GM12878 (cell line): ENCODE measurements around the gene BDH1.

ENCODE experiments used
- EP300 ChIP-seq, 2 experiments: fragments of 150-350 bp in 1 of 2; IDR thresholded peaks; 2 replicates each; pipeline ENCODE4 v1.6.1; 2011 to 2012; ENCODE audit warnings: low read depth in 2 of 2, low read length in 2 of 2, borderline replicate concordance in 1 of 2, improper control_type of control experiment in 1 of 2, inconsistent platforms in 1 of 2; ENCODE audit not compliant: control insufficient read depth in 1 of 2
- MYC ChIP-seq: IDR thresholded peaks from 2 replicates; pipeline ENCODE4 v1.6.1; 2011; ENCODE audit warnings: mild to moderate bottlenecking, low read length, moderate library complexity, inconsistent platforms; ENCODE audit not compliant: insufficient read depth, insufficient replicate concordance, insufficient read length, severe bottlenecking
- REST ChIP-seq: IDR thresholded peaks from 2 replicates; pipeline ENCODE4 v1.6.1; 2012; ENCODE audit warnings: mild to moderate bottlenecking, low read depth, low read length
- SP1 ChIP-seq: IDR thresholded peaks from one replicate; pipeline ENCODE4 v1.6.1; 2011; ENCODE audit warnings: low read depth, low read length
- TF ChIP-seq, protein P1 (sequence below), 3 experiments: IDR thresholded peaks in 2 of 3; conservative IDR thresholded peaks in 1 of 3; 2 replicates each; pipeline ENCODE4 v1.5.1; 2011; ENCODE audit warnings: low read depth in 3 of 3, low read length in 3 of 3, mild to moderate bottlenecking in 3 of 3, control low read depth in 2 of 3, moderate library complexity in 2 of 3, inconsistent platforms in 1 of 3, mixed read lengths in 1 of 3; ENCODE audit not compliant: control insufficient read depth in 2 of 3, insufficient read depth in 1 of 3; ENCODE audit errors: extremely low read depth in 1 of 3
- TF ChIP-seq, protein P2 (sequence below): IDR thresholded peaks from 2 replicates; pipeline ENCODE4 v1.6.1; 2012; ENCODE audit warnings: low read depth, low read length, improper control_type of control experiment

DNA sequence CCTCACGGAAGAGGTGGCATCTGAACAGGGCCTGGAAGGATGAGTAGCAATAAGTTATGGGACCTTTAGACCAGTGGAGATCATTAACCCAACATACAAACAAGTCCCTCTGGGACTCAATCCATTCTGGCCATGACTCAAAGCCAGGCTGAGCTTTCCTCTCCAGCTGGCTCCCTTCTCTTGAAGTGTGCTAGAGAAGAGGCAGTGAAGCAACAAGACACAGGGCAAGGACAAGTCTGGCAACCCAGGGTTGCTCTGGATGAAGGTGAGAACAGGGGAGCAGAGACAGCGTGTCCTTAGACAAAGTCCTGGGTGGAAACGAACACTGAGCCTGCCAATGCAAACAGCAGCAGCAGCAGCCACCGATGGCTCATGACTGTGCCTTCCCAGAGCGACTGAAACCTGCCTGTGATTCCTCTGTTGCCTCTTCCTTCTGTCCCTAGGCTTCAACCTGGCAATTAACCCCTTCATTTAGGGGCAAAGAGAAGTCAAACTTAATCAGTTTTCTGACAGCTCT is 86.8 kb downstream of the BDH1 start:
- TF ChIP-seq SP1 (no peak), REST (no peak), EP300 (IDR thresholded peaks at IDR 0.05; ENCODE audit: borderline replicate concordance in 1 of 2, control insufficient read depth in 1 of 2, low read depth in 2 of 2, low read length in 2 of 2) (no peak), MYC (no peak)
- TF ChIP-seq, protein P1, sequence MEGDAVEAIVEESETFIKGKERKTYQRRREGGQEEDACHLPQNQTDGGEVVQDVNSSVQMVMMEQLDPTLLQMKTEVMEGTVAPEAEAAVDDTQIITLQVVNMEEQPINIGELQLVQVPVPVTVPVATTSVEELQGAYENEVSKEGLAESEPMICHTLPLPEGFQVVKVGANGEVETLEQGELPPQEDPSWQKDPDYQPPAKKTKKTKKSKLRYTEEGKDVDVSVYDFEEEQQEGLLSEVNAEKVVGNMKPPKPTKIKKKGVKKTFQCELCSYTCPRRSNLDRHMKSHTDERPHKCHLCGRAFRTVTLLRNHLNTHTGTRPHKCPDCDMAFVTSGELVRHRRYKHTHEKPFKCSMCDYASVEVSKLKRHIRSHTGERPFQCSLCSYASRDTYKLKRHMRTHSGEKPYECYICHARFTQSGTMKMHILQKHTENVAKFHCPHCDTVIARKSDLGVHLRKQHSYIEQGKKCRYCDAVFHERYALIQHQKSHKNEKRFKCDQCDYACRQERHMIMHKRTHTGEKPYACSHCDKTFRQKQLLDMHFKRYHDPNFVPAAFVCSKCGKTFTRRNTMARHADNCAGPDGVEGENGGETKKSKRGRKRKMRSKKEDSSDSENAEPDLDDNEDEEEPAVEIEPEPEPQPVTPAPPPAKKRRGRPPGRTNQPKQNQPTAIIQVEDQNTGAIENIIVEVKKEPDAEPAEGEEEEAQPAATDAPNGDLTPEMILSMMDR (IDR thresholded peaks at IDR 0.05 in 2 of 3, conservative IDR thresholded peaks at IDR 0.05 in 1 of 3; ENCODE audit: control insufficient read depth in 2 of 3, extremely low read depth in 1 of 3, insufficient read depth in 1 of 3, low read depth in 3 of 3, low read length in 3 of 3) = no peak
- TF ChIP-seq, protein P2, sequence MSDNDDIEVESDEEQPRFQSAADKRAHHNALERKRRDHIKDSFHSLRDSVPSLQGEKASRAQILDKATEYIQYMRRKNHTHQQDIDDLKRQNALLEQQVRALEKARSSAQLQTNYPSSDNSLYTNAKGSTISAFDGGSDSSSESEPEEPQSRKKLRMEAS = no peak
